K562 (cell line): ENCODE measurements around the gene TOR1AIP2. TPM values are rescaled to one million over a fixed set of nuclear protein-coding genes. Genes with fewer than 3 reads are reported as not detected.

ENCODE experiments used
- ATF6 ChIP-seq: sonication (generic); formaldehyde crosslinking; IDR thresholded peaks from 2 replicates; pipeline ENCODE4 v1.4.0; 2020; ENCODE audit warnings: mild to moderate bottlenecking, missing genetic modification reagents
- CUX1 ChIP-seq: fragments of 200-800 bp; sonication (Bioruptor generic); IDR thresholded peaks from 2 replicates; pipeline ENCODE4 v1.6.1; 2016; ENCODE audit warnings: missing genetic modification characterization, missing compliant biosample characterization
- FOXJ2 ChIP-seq: fragments of 200-800 bp; sonication (Bioruptor generic); IDR thresholded peaks from 2 replicates; pipeline ENCODE4 v1.6.1; 2016; ENCODE audit warnings: missing genetic modification characterization, missing compliant biosample characterization
- HDAC3 ChIP-seq: fragments of 450-650 bp; IDR thresholded peaks from 2 replicates; pipeline ENCODE4 v1.6.1; 2018; ENCODE audit warnings: borderline replicate concordance, mild to moderate bottlenecking, moderate library complexity; ENCODE audit not compliant: partially characterized antibody
- HNRNPH1 ChIP-seq: fragments of 200-400 bp; formaldehyde crosslinking; optimal IDR thresholded peaks from 2 replicates; pipeline ENCODE3; 2017; ENCODE audit warnings: low read depth, mild to moderate bottlenecking, low read length, moderate library complexity
- HNRNPK ChIP-seq: fragments of 200-400 bp; formaldehyde crosslinking; IDR thresholded peaks from one replicate; pipeline ENCODE4 v1.6.1; 2018; ENCODE audit warnings: mild to moderate bottlenecking, low read depth, low read length; ENCODE audit not compliant: poor library complexity, severe bottlenecking
- ID3 ChIP-seq, 2 experiments: fragments of 250-450 bp in 1 of 2; fragments of 450-650 bp in 1 of 2; sonication (Bioruptor Pico) in 1 of 2; IDR thresholded peaks; 2 replicates each; pipeline versions ENCODE4 v1.6.1 to v1.8.0; 2016 to 2021; ENCODE audit warnings: mild to moderate bottlenecking in 2 of 2, moderate library complexity in 2 of 2, missing compliant biosample characterization in 1 of 2, missing genetic modification characterization in 1 of 2
- IFI16 ChIP-seq: fragments of 250-450 bp; sonication (Bioruptor Pico); IDR thresholded peaks from 2 replicates; pipeline ENCODE4 v2.1.2; 2022; ENCODE audit warnings: mild to moderate bottlenecking, inconsistent platforms
- IRF9 ChIP-seq: fragments of 450-650 bp; IDR thresholded peaks from 2 replicates; pipeline ENCODE4 v1.6.1; 2016; ENCODE audit warnings: missing biosample characterization, missing genetic modification characterization
- MAZ ChIP-seq, 2 experiments: fragments of 450-650 bp in 1 of 2; sonication (generic) in 1 of 2; formaldehyde crosslinking; IDR thresholded peaks in 1 of 2; conservative IDR thresholded peaks in 1 of 2; 2 replicates each; pipeline versions ENCODE4 v1.4.0 to v1.5.0; 2020; ENCODE audit warnings: mild to moderate bottlenecking in 1 of 2, missing genetic modification reagents in 1 of 2
- MIER1 ChIP-seq: fragments of 450-650 bp; IDR thresholded peaks from 2 replicates; pipeline ENCODE4 v1.6.1; 2016; ENCODE audit warnings: antibody characterized with exemption, mild to moderate bottlenecking, low read depth
- NFIC ChIP-seq: fragments of 450-650 bp; IDR thresholded peaks from 2 replicates; pipeline ENCODE4 v1.6.1; 2017; ENCODE audit warnings: mild to moderate bottlenecking, inconsistent platforms
- OTX1 ChIP-seq: fragments of 450-650 bp; formaldehyde crosslinking; IDR thresholded peaks from 2 replicates; pipeline ENCODE4 v1.4.0; 2022; ENCODE audit warnings: mild to moderate bottlenecking
- PCBP2 ChIP-seq: fragments of 200-400 bp; formaldehyde crosslinking; IDR thresholded peaks from 2 replicates; pipeline ENCODE4 v1.6.1; 2018; ENCODE audit warnings: low read length, low read depth, mild to moderate bottlenecking, moderate library complexity; ENCODE audit not compliant: poor library complexity, severe bottlenecking
- POLR3G ChIP-seq: IDR thresholded peaks from 2 replicates; pipeline ENCODE4 v1.6.1; 2011; ENCODE audit not compliant: insufficient read length, insufficient replicate concordance; ENCODE audit errors: extremely low read depth
- TAF7 ChIP-seq: fragments of 450-650 bp; IDR thresholded peaks from 2 replicates; pipeline ENCODE4 v1.6.1; 2016; ENCODE audit warnings: missing genetic modification characterization, missing compliant biosample characterization
- ZFPM2 ChIP-seq: fragments of 250-450 bp; sonication (Bioruptor Pico); IDR thresholded peaks from 2 replicates; pipeline ENCODE4 v1.5.1; 2022; ENCODE audit warnings: mild to moderate bottlenecking
- ZNF77 ChIP-seq: fragments of 250-450 bp; sonication (Bioruptor Pico); IDR thresholded peaks from 2 replicates; pipeline ENCODE4 v1.5.0; 2020
- polyA plus RNA-seq, 8 experiments: library from polyadenylated mRNA; depleted of rRNA in 4 of 8; stranded (reverse) in 5 of 8; unstranded in 3 of 8; fragments of >200 nt; fragmentation: Nextera tagmentation in 2 of 8; fragmentation: Illumina TruSeq in 1 of 8; extraction: Ambion mirVana in 2 of 8; extraction: Trizol in 1 of 8; gene quantifications; 2 replicates each; pipeline versions ENCODE4 v1.2.1 to v1.2.3, GENCODE V29; 2011 to 2014; ENCODE audit warnings: inconsistent platforms in 1 of 8, missing spikeins in 1 of 8
- total RNA-seq, 7 experiments: library from RNA; depleted of rRNA in 6 of 7; stranded (reverse); fragments of >200 nt in 6 of 7; fragmentation: Illumina TruSeq in 2 of 7; extraction: Trizol in 2 of 7; gene quantifications; 2 replicates each; pipeline versions ENCODE4 v1.2.1 to v1.2.3, GENCODE V29; 2011 to 2021; ENCODE audit warnings: low replicate concordance in 1 of 7

Gene TOR1AIP2
- total and polyA plus RNA-seq, 9 of the 15 experiments (the other 6 are each of a cell fraction or from before 2014, with no cell fraction given): 16.7 to 122 (median 41.4) TPM

- TF ChIP-seq HDAC3: no peak
- TF ChIP-seq HNRNPH1: no peak
- peak; percentile 82; the same call in 1 of the 2 replicates for TF ChIP-seq FOXJ2
- no peak; the same call in 1 of the 2 replicates for TF ChIP-seq IFI16 (CRISPR knock-in tag)
- peak; percentile 99 for TF ChIP-seq MAZ (CRISPR knock-in tag; conservative IDR thresholded peaks at IDR 0.05 in 1 of 2, IDR thresholded peaks at IDR 0.05 in 1 of 2)
- peak; percentile 87 for TF ChIP-seq ATF6 (CRISPR knock-in tag)
- no peak for TF ChIP-seq CUX1 (CRISPR knock-in tag)
- TF ChIP-seq NFIC: peak; percentile 81
- TF ChIP-seq OTX1 (CRISPR knock-in tag): peak; percentile 87
- TF ChIP-seq HNRNPK: no peak
- TF ChIP-seq ZFPM2 (CRISPR knock-in tag): no peak; the same call in 1 of the 2 replicates
- peak; percentile 65; the same call in 1 of the 2 replicates for TF ChIP-seq IRF9 (tag)
- TF ChIP-seq ID3 (CRISPR knock-in tag; IDR thresholded peaks at IDR 0.05): no peak
- peak; percentile 76 for TF ChIP-seq ID3 (tag; IDR thresholded peaks at IDR 0.05)
- TF ChIP-seq ZNF77 (CRISPR knock-in tag): no peak
- TF ChIP-seq MIER1: peak; percentile 62
- TF ChIP-seq POLR3G: no peak
- TF ChIP-seq TAF7: peak; percentile 99
- no peak for TF ChIP-seq PCBP2
Measured at GRCh38 chr1:179882253-179883039, 4.8 kb upstream of the TOR1AIP2 start, which contains the start of gene TOR1AIP1 (continued).
